SH-SY5Y (cell line): ENCODE measurements around the gene TFIP11.

Source experiments
- GATA2 ChIP-seq: IDR thresholded peaks from 2 replicates; pipeline ENCODE4 v1.6.1; 2011; ENCODE audit warnings: mild to moderate bottlenecking, low read depth, low read length
- GATA3 ChIP-seq: IDR thresholded peaks from 2 replicates; pipeline ENCODE4 v1.6.1; 2011; ENCODE audit warnings: low read depth, mild to moderate bottlenecking, low read length, moderate library complexity

The TFIP11 gene

DNA sequence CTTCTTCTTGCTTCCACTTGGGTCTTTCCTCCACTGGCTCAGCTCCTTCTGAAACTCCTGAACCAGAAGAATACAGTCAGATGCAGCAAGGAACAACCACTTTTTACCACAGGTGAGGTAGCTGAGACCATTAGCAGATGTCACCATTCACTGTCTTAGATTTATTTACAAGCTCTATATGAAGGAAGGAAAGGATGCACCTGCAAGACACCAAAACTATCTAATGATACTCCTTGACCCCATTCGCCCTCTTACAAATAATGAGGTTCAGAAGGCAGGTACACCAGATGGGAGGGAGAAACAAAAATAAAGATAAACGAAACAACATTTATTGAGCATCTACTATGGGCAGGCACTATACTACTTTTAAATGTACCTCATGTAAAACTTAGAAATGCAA lies 10.3 kb downstream of the TFIP11 start:
- TF ChIP-seq GATA3 = no peak
- no peak for TF ChIP-seq GATA2

DNA sequence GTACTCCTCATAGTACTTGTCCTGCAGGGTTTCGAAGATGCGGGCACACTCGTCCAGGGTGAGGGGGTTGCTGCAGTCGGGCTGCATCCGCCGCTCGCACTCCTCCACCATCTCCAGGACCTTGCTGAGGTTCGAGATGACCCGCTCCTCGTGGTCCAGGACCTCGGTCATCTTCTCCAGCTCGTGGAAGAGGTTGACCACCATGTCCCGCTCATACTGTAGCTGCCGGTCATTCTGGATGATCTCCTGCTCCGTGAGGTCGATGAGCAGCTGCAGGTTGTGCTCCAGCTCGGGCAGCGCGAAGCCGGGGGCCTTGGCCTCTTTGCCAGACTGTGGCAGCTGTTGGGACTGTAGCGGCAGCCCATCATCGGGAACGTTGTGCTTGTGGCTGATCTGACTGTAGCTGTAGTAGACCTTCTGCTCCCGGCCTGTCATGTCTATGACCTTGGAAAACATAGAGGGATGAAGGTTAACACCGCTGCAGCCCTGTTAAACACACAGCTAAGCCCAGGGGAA lies 13.0 kb downstream of the TFIP11 start:
- TF ChIP-seq GATA3 = no peak
- no peak for TF ChIP-seq GATA2

DNA sequence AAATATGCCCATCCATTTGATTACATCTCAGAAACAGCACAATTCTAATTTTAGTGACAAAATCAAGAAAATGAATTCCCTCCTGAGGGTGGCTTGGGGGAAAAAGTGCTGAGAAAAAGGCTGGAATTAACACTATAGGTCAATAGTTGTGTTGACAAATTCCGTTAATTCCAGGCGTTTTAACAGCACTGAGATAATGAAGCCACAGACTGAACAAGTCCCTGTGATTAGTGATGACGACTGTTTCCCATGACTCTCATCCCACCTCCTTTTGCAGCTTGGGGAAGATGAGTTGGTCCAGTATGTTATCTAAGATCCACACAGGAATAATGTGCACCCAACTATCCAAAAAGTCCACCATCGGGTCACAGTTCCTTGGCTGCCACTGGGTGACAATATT lies 15.8 kb downstream of the TFIP11 start:
- no peak for TF ChIP-seq GATA3

DNA sequence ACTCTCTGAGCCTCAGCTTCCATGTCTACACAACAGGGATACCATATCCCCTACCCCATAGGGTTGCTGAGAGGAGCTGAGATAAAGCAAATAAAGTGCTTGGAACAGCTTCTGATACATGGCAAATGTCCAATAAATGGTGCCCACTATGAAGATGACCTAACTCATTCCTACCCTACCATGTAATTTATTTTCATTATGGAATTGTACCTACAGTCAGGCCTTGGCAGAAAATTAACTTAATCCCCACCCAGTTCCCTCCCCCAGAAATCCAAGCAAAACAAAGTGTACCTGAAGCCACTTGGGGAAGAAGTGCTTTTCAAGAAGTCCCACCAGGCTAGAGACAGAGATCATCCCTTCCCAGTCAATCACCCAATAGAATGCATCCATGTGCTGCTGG lies 17.8 kb downstream of the TFIP11 start:
- TF ChIP-seq GATA2 (no peak), GATA3 (no peak)

DNA sequence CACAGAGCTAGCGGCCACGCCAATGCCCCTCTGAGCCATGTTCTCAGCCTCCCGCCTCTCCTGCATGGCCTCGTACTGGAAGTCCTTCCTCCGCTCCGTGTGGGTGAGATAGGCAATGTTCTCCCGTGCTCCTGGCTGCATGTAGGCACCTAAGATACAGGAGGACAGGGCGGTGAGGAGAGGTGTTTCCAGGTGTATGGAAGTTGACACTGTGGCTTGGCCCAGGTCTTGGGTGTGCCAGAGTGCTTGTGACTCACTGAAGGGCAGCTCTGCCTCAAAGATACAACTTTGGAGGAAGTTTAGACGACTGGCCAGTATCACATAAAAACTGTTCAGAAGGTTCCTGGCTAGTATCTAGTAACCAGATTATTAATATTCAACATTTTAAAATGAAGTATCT lies 20.1 kb downstream of the TFIP11 start:
- no peak for TF ChIP-seq GATA3
- no peak for TF ChIP-seq GATA2

DNA sequence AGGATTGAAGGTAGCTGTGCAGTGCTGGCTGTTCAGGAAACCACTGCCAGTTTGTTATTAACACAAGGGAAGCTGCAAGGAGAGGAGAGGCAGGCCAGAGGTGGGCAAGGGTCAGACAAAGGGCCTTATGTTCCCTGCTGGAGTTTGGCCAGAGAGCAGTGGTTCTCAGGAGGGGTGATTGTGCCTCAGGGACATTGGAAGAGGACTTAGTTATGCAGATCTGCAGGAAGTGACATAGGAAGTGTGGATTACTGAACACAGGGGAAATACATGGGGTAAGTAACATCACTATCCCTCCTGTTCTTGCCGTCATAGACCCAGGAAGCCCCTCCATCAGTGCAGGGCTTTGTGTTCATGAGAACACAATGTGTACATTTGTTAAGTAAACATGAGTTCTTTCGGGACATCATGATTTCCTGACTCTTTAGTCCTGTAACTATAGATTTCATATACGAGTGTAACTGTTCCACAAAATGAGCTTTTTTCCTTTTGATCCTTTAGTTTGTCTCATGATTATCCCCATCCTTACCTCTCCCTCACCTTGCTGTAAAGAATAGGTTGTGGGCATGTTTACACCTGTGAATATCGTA lies 22.7 kb downstream of the TFIP11 start:
- TF ChIP-seq GATA3 = no peak
- TF ChIP-seq GATA2 = no peak

DNA sequence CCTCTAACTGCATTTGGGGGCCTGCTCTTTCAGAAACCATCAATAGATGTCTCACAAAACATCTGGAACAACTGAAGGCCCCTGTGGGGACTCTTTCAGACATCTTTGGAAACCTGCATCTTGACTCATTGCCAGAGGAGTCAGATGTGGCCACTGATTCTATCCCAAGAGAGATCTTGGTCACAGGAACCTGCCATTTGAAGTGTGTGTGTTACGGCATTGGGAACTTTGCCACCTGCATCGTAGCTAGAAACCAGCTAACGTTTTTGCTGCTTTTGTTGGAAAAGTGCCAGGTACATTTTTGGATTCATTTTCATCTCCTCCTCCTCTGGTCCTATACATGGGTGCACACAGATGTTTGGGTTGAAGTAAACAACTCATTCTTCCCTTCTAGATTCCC lies 24.3 kb downstream of the TFIP11 start:
- TF ChIP-seq GATA3 = no peak
- no peak for TF ChIP-seq GATA2

DNA sequence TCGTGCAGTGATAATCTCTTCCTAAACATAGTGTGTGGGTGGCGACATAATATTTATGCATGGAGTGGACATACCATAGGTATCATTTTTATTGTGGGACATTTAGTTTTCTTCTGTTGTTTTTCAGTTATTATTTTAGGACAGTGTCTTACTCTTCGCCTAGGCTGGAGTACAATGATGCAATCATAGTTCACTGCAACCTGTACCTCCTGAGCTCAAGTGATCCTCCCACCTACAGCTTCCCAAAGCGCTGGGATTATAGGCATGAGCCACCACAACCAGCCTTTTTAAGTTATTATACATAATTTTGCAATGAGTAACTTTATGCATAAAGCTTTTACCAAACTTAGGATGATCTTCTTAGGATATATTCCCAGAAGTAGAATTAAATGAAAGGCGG lies 25.9 kb downstream of the TFIP11 start:
- TF ChIP-seq GATA2 (no peak), GATA3 (no peak)

DNA sequence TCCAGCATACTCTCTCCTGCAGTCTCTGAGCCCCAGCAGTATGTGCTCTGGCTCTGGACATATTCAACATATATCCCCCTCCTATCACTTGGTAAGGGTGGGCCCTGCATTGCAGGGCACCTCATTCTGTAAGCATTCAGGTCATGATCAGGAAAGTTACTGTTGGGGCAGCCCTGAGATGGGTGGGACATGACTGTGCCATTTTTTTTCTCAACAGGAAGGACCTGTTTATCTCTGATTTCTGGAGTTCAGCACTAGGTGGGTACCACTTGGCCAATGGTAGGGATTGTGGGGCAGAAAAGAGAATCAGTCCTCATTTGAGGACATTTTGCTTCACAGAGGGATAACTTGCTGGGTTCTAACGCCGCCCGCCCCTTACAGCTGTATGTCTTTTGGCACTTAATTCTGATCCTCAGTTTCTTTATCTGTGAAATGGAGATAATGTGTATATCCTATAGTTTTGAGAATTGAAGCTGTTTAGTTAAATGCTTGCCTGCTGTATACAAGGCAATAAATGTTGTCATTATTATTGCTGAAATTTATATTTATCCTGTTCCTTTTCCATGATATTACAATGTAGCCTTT lies 26.4 kb downstream of the TFIP11 start:
- TF ChIP-seq GATA3 (no peak), GATA2 (no peak)

DNA sequence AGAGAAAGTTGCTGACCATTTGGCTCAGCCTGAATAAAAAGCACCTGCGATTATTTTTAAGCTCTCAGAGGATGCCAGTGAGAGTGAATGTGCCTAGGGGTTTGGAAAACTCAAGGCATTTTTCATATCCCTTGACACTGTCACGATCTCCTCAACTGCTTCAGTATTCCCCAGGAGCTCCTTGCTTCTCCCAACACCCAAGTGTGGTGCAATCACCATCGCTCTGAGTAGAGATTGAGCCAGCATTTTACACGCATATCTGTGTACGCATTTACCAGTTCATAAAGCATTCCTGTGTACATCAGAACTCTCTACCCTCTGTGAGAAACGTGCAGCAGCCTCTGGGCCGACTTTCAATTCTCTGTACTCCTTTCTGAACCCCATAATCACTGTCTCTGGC lies 27.3 kb downstream of the TFIP11 start:
- TF ChIP-seq GATA2 (no peak), GATA3 (no peak)

DNA sequence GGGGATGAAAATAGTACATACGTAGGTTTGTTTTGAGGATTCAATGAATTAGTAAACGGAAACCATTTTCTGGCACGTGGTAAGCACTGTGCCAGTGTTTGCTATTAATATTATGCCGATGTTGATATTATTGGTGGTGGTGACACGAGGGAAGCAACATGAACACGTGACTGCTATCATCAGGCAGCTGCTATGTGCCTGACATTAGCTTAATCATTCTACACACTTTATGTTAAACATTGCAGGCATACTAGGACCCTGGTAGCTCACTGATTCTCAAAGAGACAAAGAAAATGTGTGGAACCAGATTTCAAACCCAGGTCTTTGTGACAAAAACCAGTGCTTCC lies 27.9 kb downstream of the TFIP11 start:
- TF ChIP-seq GATA3 (no peak), GATA2 (no peak)

DNA sequence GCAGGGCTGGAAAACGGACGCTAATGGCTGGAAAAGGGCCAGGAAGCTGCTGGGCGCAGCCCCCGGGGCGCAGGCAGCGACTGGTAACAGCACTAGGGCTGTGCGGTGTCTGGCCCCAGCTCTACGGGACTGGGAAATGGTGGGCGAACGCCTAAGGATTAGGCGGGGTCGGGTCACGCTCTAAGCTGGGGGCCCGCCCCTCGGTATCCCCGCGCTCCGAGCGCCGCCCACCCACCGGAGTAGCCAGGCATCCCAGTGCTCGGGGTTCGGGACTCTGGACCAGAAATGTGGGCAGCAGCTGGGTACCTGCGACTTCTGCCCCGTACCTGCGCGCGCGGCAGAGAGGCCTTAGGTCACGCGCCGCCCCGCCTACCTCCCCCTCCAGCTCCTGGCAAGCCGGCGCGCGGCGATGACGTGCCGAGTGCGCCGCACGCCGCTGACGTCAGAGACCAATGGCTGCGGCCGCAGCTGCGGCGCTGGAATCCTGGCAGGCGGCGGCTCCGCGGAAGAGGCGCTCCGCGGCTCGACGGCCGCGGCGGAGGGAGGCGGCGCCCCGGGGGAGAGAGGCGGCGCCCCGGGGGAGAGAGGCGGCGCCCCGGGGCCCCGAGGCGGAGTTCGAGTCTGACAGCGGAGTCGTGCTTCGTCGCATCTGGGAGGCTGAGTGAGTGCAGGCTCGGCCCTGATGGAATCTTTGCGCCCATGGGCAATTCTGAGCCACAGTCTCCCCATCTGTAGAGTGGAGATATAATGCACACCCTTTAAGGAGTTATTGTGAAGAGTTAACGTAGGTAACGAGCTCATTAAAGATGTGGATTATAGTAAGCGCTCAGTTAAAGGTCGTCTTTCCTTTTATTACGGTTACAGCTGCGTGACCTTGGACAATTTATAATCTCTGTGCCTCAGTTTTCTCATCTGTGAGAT lies 28.6 kb downstream of the TFIP11 start, which contains the start of the genes HPS4 and SRRD:
Gene HPS4, minus strand, starts transcription at position 345 of the 921 bp plus-strand sequence. CDS start 2,021 bp downstream, outside the sequence.
Gene SRRD, plus strand, starts transcription at position 439 of the 921 bp plus-strand sequence. Its CDS starts 14 bp downstream, at position 453.
- TF ChIP-seq GATA2 = peak; percentile 32
- no peak for TF ChIP-seq GATA3

DNA sequence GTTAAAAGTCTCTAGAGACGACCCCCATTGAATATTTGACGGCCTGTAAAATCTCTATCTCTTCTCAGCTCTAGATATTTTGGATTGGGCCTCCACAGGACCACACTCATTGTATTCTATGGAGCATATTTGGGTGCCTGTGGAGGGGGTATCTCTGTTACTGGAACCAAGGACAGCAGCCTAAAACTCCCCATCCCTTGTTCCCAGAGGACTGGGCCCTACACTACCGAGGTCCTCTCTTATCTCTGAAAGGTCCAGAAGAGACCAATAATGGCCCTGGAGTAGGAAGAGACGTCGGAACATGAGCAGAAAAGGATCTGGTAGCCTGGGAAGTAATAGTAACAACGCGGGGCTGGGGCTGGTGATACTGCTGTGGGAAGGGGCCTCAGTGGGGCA lies 29.2 kb downstream of the TFIP11 start:
- TF ChIP-seq GATA3 (no peak), GATA2 (no peak)

DNA sequence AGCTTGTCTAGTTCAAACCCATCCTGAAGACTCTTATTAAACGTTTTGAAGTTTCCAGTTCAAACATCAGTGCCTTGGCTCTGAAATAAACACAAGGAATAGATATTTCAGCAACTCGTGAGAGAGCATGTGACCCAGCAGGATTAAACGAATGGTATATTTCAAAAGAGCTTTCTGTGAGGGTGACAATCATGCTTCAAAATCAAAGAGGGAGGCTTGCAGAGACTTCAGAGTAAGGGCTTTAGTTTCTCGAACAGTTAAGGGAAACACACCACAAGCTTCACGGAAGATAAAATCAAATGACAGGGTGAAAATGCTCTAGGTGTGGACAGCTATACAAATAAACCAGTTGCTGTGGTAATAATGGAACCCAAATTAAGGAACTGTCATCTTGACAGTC lies 30.1 kb downstream of the TFIP11 start:
- TF ChIP-seq GATA3 (no peak), GATA2 (no peak)
